ENCODE data around the gene SAP130.

DNA sequence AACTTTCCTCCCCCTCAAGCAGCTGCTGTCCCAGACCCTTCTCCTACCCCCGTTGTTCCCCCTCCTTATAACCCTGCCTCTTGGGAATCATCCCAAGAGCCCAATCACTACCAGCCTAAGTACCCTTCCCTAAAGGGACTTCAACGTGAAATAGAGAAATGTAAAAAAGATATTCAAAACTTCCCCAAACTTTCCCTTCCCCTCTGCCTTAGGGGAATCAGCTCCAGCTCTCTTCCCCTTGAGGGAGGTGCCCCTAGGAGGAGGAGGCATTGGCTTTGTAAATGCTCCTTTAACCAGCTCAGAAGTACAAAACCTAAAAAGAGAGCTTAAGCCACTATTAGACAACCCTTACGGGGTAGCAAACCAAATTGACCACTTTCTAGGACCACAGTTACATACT, 10.6 kb upstream of the SAP130 start:
- TF ChIP-seq, protein P1, sequence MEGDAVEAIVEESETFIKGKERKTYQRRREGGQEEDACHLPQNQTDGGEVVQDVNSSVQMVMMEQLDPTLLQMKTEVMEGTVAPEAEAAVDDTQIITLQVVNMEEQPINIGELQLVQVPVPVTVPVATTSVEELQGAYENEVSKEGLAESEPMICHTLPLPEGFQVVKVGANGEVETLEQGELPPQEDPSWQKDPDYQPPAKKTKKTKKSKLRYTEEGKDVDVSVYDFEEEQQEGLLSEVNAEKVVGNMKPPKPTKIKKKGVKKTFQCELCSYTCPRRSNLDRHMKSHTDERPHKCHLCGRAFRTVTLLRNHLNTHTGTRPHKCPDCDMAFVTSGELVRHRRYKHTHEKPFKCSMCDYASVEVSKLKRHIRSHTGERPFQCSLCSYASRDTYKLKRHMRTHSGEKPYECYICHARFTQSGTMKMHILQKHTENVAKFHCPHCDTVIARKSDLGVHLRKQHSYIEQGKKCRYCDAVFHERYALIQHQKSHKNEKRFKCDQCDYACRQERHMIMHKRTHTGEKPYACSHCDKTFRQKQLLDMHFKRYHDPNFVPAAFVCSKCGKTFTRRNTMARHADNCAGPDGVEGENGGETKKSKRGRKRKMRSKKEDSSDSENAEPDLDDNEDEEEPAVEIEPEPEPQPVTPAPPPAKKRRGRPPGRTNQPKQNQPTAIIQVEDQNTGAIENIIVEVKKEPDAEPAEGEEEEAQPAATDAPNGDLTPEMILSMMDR (conservative IDR thresholded peaks at IDR 0.05 in 1 of 2, IDR thresholded peaks at IDR 0.05 in 1 of 2; ENCODE audit: extremely low read depth in 1 of 2, insufficient read depth in 1 of 2, low read depth in 1 of 2, low read length in 2 of 2) = no peak
- no peak for TF ChIP-seq EZH2 (IDR thresholded peaks at IDR 0.05; ENCODE audit: borderline replicate concordance, low read length)
